Tibial nerve (tissue), 3 donors: ENCODE results near the gene TMEM185B.

Source experiments
- CTCF ChIP-seq, 5 experiments: fragments of 200-600 bp in 3 of 5; fragments of 450-650 bp in 2 of 5; sonication (generic) in 3 of 5; IDR thresholded peaks; one replicate each; pipeline ENCODE4 v1.5.1; 2016 to 2019; ENCODE audit warnings: antibody characterized with exemption in 5 of 5, mild to moderate bottlenecking in 3 of 5, moderate library complexity in 2 of 5
- POLR2A ChIP-seq, 2 donors: fragments of 450-650 bp; IDR thresholded peaks; one replicate each; pipeline ENCODE4 v1.6.1; 2017; ENCODE audit warnings: antibody characterized with exemption in 2 of 2, mild to moderate bottlenecking in 2 of 2, moderate library complexity in 2 of 2

GRCh38 chr2:120226316-120226715, 3.1 kb upstream of the TMEM185B start:
- TF ChIP-seq CTCF (IDR thresholded peaks at IDR 0.05), result no peak
- TF ChIP-seq POLR2A (IDR thresholded peaks at IDR 0.05), result no peak
